HG02943 (cell line): ENCODE measurements around the gene SH2D5.

ENCODE experiments used
- ATAC-seq: cut with Tn5 transposase; IDR thresholded peaks from one replicate; pipeline ENCODE4 v1.9.1; 2021; ENCODE audit warnings: mild to moderate bottlenecking, low read depth, moderate library complexity; ENCODE audit not compliant: unreplicated experiment

Gene SH2D5

GRCh38 chr1:20732588-20733359 lies at the start of gene SH2D5:
Gene SH2D5 (minus strand): TSS chr1:20732703. CDS start chr1:20728044, 4,659 bp downstream.
- no peak for ATAC-seq

GRCh38 chr1:20775700-20776099 lies 43.2 kb upstream of the SH2D5 start:
- no peak for ATAC-seq

- ATAC-seq, result no peak
These were observed 39.3 kb upstream of the SH2D5 start for GRCh38 chr1:20771780-20772179.

- no peak for ATAC-seq
These were observed 38.0 kb upstream of the SH2D5 start for GRCh38 chr1:20770314-20771087.

GRCh38 chr1:20767271-20767670 lies 34.8 kb upstream of the SH2D5 start:
- ATAC-seq, result no peak

GRCh38 chr1:20763417-20763816 lies 30.9 kb upstream of the SH2D5 start:
- no peak for ATAC-seq

GRCh38 chr1:20760322-20760721 lies 27.8 kb upstream of the SH2D5 start:
- ATAC-seq, result no peak

- ATAC-seq, result no peak
These were observed 21.1 kb upstream of the SH2D5 start for GRCh38 chr1:20753589-20753988.

- no peak for ATAC-seq
These were observed 19.0 kb upstream of the SH2D5 start for GRCh38 chr1:20751462-20751990.

- no peak for ATAC-seq
These were observed 10.2 kb upstream of the SH2D5 start for GRCh38 chr1:20742671-20743070.

- ATAC-seq, result no peak
These were observed 8.3 kb upstream of the SH2D5 start for GRCh38 chr1:20740781-20741180.

- no peak for ATAC-seq
These were observed 6.7 kb upstream of the SH2D5 start for GRCh38 chr1:20739225-20739624.

GRCh38 chr1:20735581-20736111 lies 3.1 kb upstream of the SH2D5 start:
- ATAC-seq, result no peak

GRCh38 chr1:20733360-20733975 lies 965 bp upstream of the SH2D5 start:
- ATAC-seq, result no peak

GRCh38 chr1:20732071-20732587 lies 374 bp downstream of the SH2D5 start:
- ATAC-seq, result no peak

GRCh38 chr1:20731057-20731991 lies 1.2 kb downstream of the SH2D5 start:
- no peak for ATAC-seq

- no peak for ATAC-seq
These were observed 1.8 kb downstream of the SH2D5 start for GRCh38 chr1:20730690-20731056.

- ATAC-seq, result no peak
These were observed 2.4 kb downstream of the SH2D5 start for GRCh38 chr1:20729990-20730689.
